ENCODE data around the gene PCDHGC3. TPM values are rescaled to one million over a fixed set of nuclear protein-coding genes. Genes with fewer than 3 reads are reported as not detected.

Gene PCDHGC3
- total and polyA plus RNA-seq, 9 donors: 52.7 to 165 (median 128) TPM

- Histone ChIP-seq H3K4me1 (ENCODE audit: control insufficient read depth, insufficient read depth, low read length) (peaks cover 86% of the 10 kb centered on the region), H3K27me3 (ENCODE audit: control insufficient read depth, insufficient read depth, low read length) (no peaks in the 10 kb centered on the region), H3K9me3 (replicated peaks; ENCODE audit: control insufficient read depth, low read depth, low read length) (no peaks in the 10 kb centered on the region), H3K27ac (ENCODE audit: low read length) (peak overlapping the region; percentile 97), H3K36me3 (ENCODE audit: control insufficient read depth, insufficient read depth, low read length) (peaks cover 26% of the 10 kb centered on the region), H3K4me3 (ENCODE audit: low read length) (no peak overlapping the region)
- 0% methylated on average over 1 of the region's 2 CpGs for WGBS (ENCODE audit: insufficient coverage)
- DNase-seq: peak; percentile 96
Observed at GRCh38 chr5:141521244-141521781, 45.5 kb downstream of the PCDHGC3 start.

- peak; percentile 45 for DNase-seq
- H3K9me3 ChIP-seq (replicated peaks; ENCODE audit: control insufficient read depth, low read depth, low read length): no peaks in the 10 kb centered on the region
- H3K36me3 ChIP-seq (ENCODE audit: control insufficient read depth, insufficient read depth, low read length): peaks cover 22% of the 10 kb centered on the region
- H3K27ac ChIP-seq (ENCODE audit: low read length): peak overlapping the region; percentile 97
- H3K27me3 ChIP-seq (ENCODE audit: control insufficient read depth, insufficient read depth, low read length): no peaks in the 10 kb centered on the region
- no peak overlapping the region for H3K4me3 ChIP-seq (ENCODE audit: low read length)
- WGBS (ENCODE audit: insufficient coverage): no CpG with 5 or more reads among the region's 2 CpGs
- H3K4me1 ChIP-seq (ENCODE audit: control insufficient read depth, insufficient read depth, low read length): peaks cover 81% of the 10 kb centered on the region
Observed at GRCh38 chr5:141522301-141522700, 46.5 kb downstream of the PCDHGC3 start.

- Histone ChIP-seq H3K27ac (ENCODE audit: low read length) (peak overlapping the region; percentile 93), H3K9me3 (replicated peaks; ENCODE audit: control insufficient read depth, low read depth, low read length) (no peaks in the 10 kb centered on the region), H3K4me3 (ENCODE audit: low read length) (no peak overlapping the region), H3K36me3 (ENCODE audit: control insufficient read depth, insufficient read depth, low read length) (peaks cover 18% of the 10 kb centered on the region), H3K27me3 (ENCODE audit: control insufficient read depth, insufficient read depth, low read length) (no peaks in the 10 kb centered on the region), H3K4me1 (ENCODE audit: control insufficient read depth, insufficient read depth, low read length) (peaks cover 75% of the 10 kb centered on the region)
- 71% methylated on average over 2 of the region's 8 CpGs for WGBS (ENCODE audit: insufficient coverage)
- DNase-seq: no peak
Observed at GRCh38 chr5:141523991-141524390, 48.2 kb downstream of the PCDHGC3 start.

GRCh38 chr5:141524604-141525597 is 49.1 kb downstream of the PCDHGC3 start:
- Histone ChIP-seq H3K36me3 (ENCODE audit: control insufficient read depth, insufficient read depth, low read length) (peaks cover 18% of the 10 kb centered on the region), H3K4me3 (ENCODE audit: low read length) (no peak overlapping the region), H3K27ac (ENCODE audit: low read length) (peak overlapping the region; percentile 93), H3K9me3 (replicated peaks; ENCODE audit: control insufficient read depth, low read depth, low read length) (no peaks in the 10 kb centered on the region), H3K4me1 (ENCODE audit: control insufficient read depth, insufficient read depth, low read length) (peaks cover 77% of the 10 kb centered on the region), H3K27me3 (ENCODE audit: control insufficient read depth, insufficient read depth, low read length) (no peaks in the 10 kb centered on the region)
- DNase-seq: peak; percentile 99
- 5% methylated on average over 6 of the region's 12 CpGs for WGBS (ENCODE audit: insufficient coverage)

GRCh38 chr5:141525653-141526052 is 49.9 kb downstream of the PCDHGC3 start:
- H3K27ac ChIP-seq (ENCODE audit: low read length): peak overlapping the region; percentile 93
- no peak overlapping the region for H3K4me3 ChIP-seq (ENCODE audit: low read length)
- WGBS (ENCODE audit: insufficient coverage): 23% methylated on average over 3 of the region's 7 CpGs
- H3K27me3 ChIP-seq (ENCODE audit: control insufficient read depth, insufficient read depth, low read length): no peaks in the 10 kb centered on the region
- H3K9me3 ChIP-seq (replicated peaks; ENCODE audit: control insufficient read depth, low read depth, low read length): no peaks in the 10 kb centered on the region
- peak; percentile 58 for DNase-seq
- peaks cover 71% of the 10 kb centered on the region for H3K4me1 ChIP-seq (ENCODE audit: control insufficient read depth, insufficient read depth, low read length)
- peaks cover 16% of the 10 kb centered on the region for H3K36me3 ChIP-seq (ENCODE audit: control insufficient read depth, insufficient read depth, low read length)

GRCh38 chr5:141527426-141527825 is 51.7 kb downstream of the PCDHGC3 start:
- H3K27me3 ChIP-seq (ENCODE audit: control insufficient read depth, insufficient read depth, low read length): no peaks in the 10 kb centered on the region
- H3K4me1 ChIP-seq (ENCODE audit: control insufficient read depth, insufficient read depth, low read length): peaks cover 55% of the 10 kb centered on the region
- H3K36me3 ChIP-seq (ENCODE audit: control insufficient read depth, insufficient read depth, low read length): peaks cover 14% of the 10 kb centered on the region
- WGBS (ENCODE audit: insufficient coverage): no CpG with 5 or more reads among the region's 1 CpG
- no peak overlapping the region for H3K4me3 ChIP-seq (ENCODE audit: low read length)
- H3K27ac ChIP-seq (ENCODE audit: low read length): peak overlapping the region; percentile 88
- no peak for DNase-seq
- H3K9me3 ChIP-seq (replicated peaks; ENCODE audit: control insufficient read depth, low read depth, low read length): no peaks in the 10 kb centered on the region

Other genes starting within 250 kb of the PCDHGC3 start
- 4.3 TPM for gene PCDHB15, start 230.6 kb upstream of the PCDHGC3 start, total RNA-seq
- 1 to 10 TPM; 5.3 to 8.6 (median 7.1) TPM for gene PCDHB15, start 230.6 kb upstream of the PCDHGC3 start, polyA plus RNA-seq (ENCODE audit: insufficient read depth in 1 of 8, insufficient read length in 8 of 8, low replicate concordance in 1 of 8)
- 0.22 TPM for gene SLC25A2, start 171.9 kb upstream of the PCDHGC3 start, total RNA-seq
- under 1 TPM in 1 of 8 donors, not detected in 7; 0.08 TPM for gene SLC25A2, start 171.9 kb upstream of the PCDHGC3 start, polyA plus RNA-seq (ENCODE audit: insufficient read depth in 1 of 8, insufficient read length in 8 of 8, low replicate concordance in 1 of 8)
- gene TAF7, start 155.2 kb upstream of the PCDHGC3 start, total RNA-seq: 75.1 TPM
- gene TAF7, start 155.2 kb upstream of the PCDHGC3 start, polyA plus RNA-seq (ENCODE audit: insufficient read depth in 1 of 8, insufficient read length in 8 of 8, low replicate concordance in 1 of 8): 100 to 1,000 TPM in 1 of 8 donors, 10 to 100 TPM in 7; 65.9 to 108 (median 83.4) TPM
- gene PCDHGA1, start 145.5 kb upstream of the PCDHGC3 start, total RNA-seq: 0.44 TPM
- gene PCDHGA1, start 145.5 kb upstream of the PCDHGC3 start, polyA plus RNA-seq (ENCODE audit: insufficient read depth in 1 of 8, insufficient read length in 8 of 8, low replicate concordance in 1 of 8): under 1 TPM; 0.49 to 0.86 (median 0.64) TPM
- 1.6 TPM for gene PCDHGA2, start 137.2 kb upstream of the PCDHGC3 start, total RNA-seq
- gene PCDHGA2, start 137.2 kb upstream of the PCDHGC3 start, polyA plus RNA-seq (ENCODE audit: insufficient read depth in 1 of 8, insufficient read length in 8 of 8, low replicate concordance in 1 of 8): 1 to 10 TPM; 1.6 to 2.8 (median 2.1) TPM
- 1.2 TPM for gene PCDHGA3, start 132.1 kb upstream of the PCDHGC3 start, total RNA-seq
- 1 to 10 TPM in 4 of 8 donors, under 1 TPM in 4; 0.94 to 2.0 (median 1.0) TPM for gene PCDHGA3, start 132.1 kb upstream of the PCDHGC3 start, polyA plus RNA-seq (ENCODE audit: insufficient read depth in 1 of 8, insufficient read length in 8 of 8, low replicate concordance in 1 of 8)
- 1.3 TPM for gene PCDHGB1, start 125.9 kb upstream of the PCDHGC3 start, total RNA-seq
- under 1 TPM; 0.43 to 0.90 (median 0.63) TPM for gene PCDHGB1, start 125.9 kb upstream of the PCDHGC3 start, polyA plus RNA-seq (ENCODE audit: insufficient read depth in 1 of 8, insufficient read length in 8 of 8, low replicate concordance in 1 of 8)
- gene PCDHGA4, start 120.9 kb upstream of the PCDHGC3 start, total RNA-seq: 1.8 TPM
- 1 to 10 TPM in 7 of 8 donors, under 1 TPM in 1; 0.71 to 2.2 (median 1.3) TPM for gene PCDHGA4, start 120.9 kb upstream of the PCDHGC3 start, polyA plus RNA-seq (ENCODE audit: insufficient read depth in 1 of 8, insufficient read length in 8 of 8, low replicate concordance in 1 of 8)
- gene PCDHGB2, start 116.0 kb upstream of the PCDHGC3 start, total RNA-seq: 1.5 TPM
- 1 to 10 TPM; 1.5 to 2.8 (median 1.9) TPM for gene PCDHGB2, start 116.0 kb upstream of the PCDHGC3 start, polyA plus RNA-seq (ENCODE audit: insufficient read depth in 1 of 8, insufficient read length in 8 of 8, low replicate concordance in 1 of 8)
- gene PCDHGA5, start 111.8 kb upstream of the PCDHGC3 start, total RNA-seq: 2.3 TPM
- 1 to 10 TPM; 1.6 to 3.8 (median 2.3) TPM for gene PCDHGA5, start 111.8 kb upstream of the PCDHGC3 start, polyA plus RNA-seq (ENCODE audit: insufficient read depth in 1 of 8, insufficient read length in 8 of 8, low replicate concordance in 1 of 8)
- gene PCDHGB3, start 105.7 kb upstream of the PCDHGC3 start, total RNA-seq: 1.7 TPM
- gene PCDHGB3, start 105.7 kb upstream of the PCDHGC3 start, polyA plus RNA-seq (ENCODE audit: insufficient read depth in 1 of 8, insufficient read length in 8 of 8, low replicate concordance in 1 of 8): 1 to 10 TPM in 7 of 8 donors, under 1 TPM in 1; 0.70 to 2.0 (median 1.2) TPM
- gene PCDHGA6, start 102.1 kb upstream of the PCDHGC3 start, total RNA-seq: 3.5 TPM
- 1 to 10 TPM; 2.2 to 4.4 (median 3.0) TPM for gene PCDHGA6, start 102.1 kb upstream of the PCDHGC3 start, polyA plus RNA-seq (ENCODE audit: insufficient read depth in 1 of 8, insufficient read length in 8 of 8, low replicate concordance in 1 of 8)
- gene PCDHGA7, start 93.2 kb upstream of the PCDHGC3 start, total RNA-seq: 2.3 TPM
- gene PCDHGA7, start 93.2 kb upstream of the PCDHGC3 start, polyA plus RNA-seq (ENCODE audit: insufficient read depth in 1 of 8, insufficient read length in 8 of 8, low replicate concordance in 1 of 8): 1 to 10 TPM; 1.2 to 2.4 (median 1.5) TPM
- 4.2 TPM for gene PCDHGB4, start 88.3 kb upstream of the PCDHGC3 start, total RNA-seq
- gene PCDHGB4, start 88.3 kb upstream of the PCDHGC3 start, polyA plus RNA-seq (ENCODE audit: insufficient read depth in 1 of 8, insufficient read length in 8 of 8, low replicate concordance in 1 of 8): 1 to 10 TPM; 1.7 to 3.6 (median 2.5) TPM
- 1.6 TPM for gene PCDHGA8, start 83.3 kb upstream of the PCDHGC3 start, total RNA-seq
- gene PCDHGA8, start 83.3 kb upstream of the PCDHGC3 start, polyA plus RNA-seq (ENCODE audit: insufficient read depth in 1 of 8, insufficient read length in 8 of 8, low replicate concordance in 1 of 8): under 1 TPM; 0.31 to 0.95 (median 0.61) TPM
- 4.3 TPM for gene PCDHGB5, start 78.0 kb upstream of the PCDHGC3 start, total RNA-seq
- gene PCDHGB5, start 78.0 kb upstream of the PCDHGC3 start, polyA plus RNA-seq (ENCODE audit: insufficient read depth in 1 of 8, insufficient read length in 8 of 8, low replicate concordance in 1 of 8): 1 to 10 TPM; 3.0 to 6.3 (median 4.5) TPM
- gene PCDHGA9, start 73.2 kb upstream of the PCDHGC3 start, total RNA-seq: 3.8 TPM
- gene PCDHGA9, start 73.2 kb upstream of the PCDHGC3 start, polyA plus RNA-seq (ENCODE audit: insufficient read depth in 1 of 8, insufficient read length in 8 of 8, low replicate concordance in 1 of 8): 1 to 10 TPM; 3.0 to 4.7 (median 4.0) TPM
- gene PCDHGB6, start 67.9 kb upstream of the PCDHGC3 start, total RNA-seq: 3.0 TPM
- gene PCDHGB6, start 67.9 kb upstream of the PCDHGC3 start, polyA plus RNA-seq (ENCODE audit: insufficient read depth in 1 of 8, insufficient read length in 8 of 8, low replicate concordance in 1 of 8): 1 to 10 TPM; 2.8 to 6.0 (median 4.3) TPM
- 3.0 TPM for gene PCDHGA10, start 63.0 kb upstream of the PCDHGC3 start, total RNA-seq
- 1 to 10 TPM; 1.3 to 3.4 (median 2.1) TPM for gene PCDHGA10, start 63.0 kb upstream of the PCDHGC3 start, polyA plus RNA-seq (ENCODE audit: insufficient read depth in 1 of 8, insufficient read length in 8 of 8, low replicate concordance in 1 of 8)
- 4.2 TPM for gene PCDHGB7, start 58.3 kb upstream of the PCDHGC3 start, total RNA-seq
- 10 to 100 TPM in 1 of 8 donors, 1 to 10 TPM in 7; 5.0 to 10.5 (median 9.0) TPM for gene PCDHGB7, start 58.3 kb upstream of the PCDHGC3 start, polyA plus RNA-seq (ENCODE audit: insufficient read depth in 1 of 8, insufficient read length in 8 of 8, low replicate concordance in 1 of 8)
- gene PCDHGA11, start 54.9 kb upstream of the PCDHGC3 start, total RNA-seq: 3.1 TPM
- gene PCDHGA11, start 54.9 kb upstream of the PCDHGC3 start, polyA plus RNA-seq (ENCODE audit: insufficient read depth in 1 of 8, insufficient read length in 8 of 8, low replicate concordance in 1 of 8): 1 to 10 TPM; 1.9 to 5.2 (median 3.4) TPM
- 2.4 TPM for gene PCDHGA12, start 45.5 kb upstream of the PCDHGC3 start, total RNA-seq
- gene PCDHGA12, start 45.5 kb upstream of the PCDHGC3 start, polyA plus RNA-seq (ENCODE audit: insufficient read depth in 1 of 8, insufficient read length in 8 of 8, low replicate concordance in 1 of 8): 1 to 10 TPM; 1.4 to 3.6 (median 2.1) TPM
- gene PCDHGC4, start 9.1 kb downstream of the PCDHGC3 start, total RNA-seq: 1.8 TPM
- gene PCDHGC4, start 9.1 kb downstream of the PCDHGC3 start, polyA plus RNA-seq (ENCODE audit: insufficient read depth in 1 of 8, insufficient read length in 8 of 8, low replicate concordance in 1 of 8): 1 to 10 TPM in 7 of 8 donors, under 1 TPM in 1; 0.98 to 2.1 (median 1.5) TPM
- gene PCDHGC5, start 13.1 kb downstream of the PCDHGC3 start, total RNA-seq: 0.75 TPM
- 1 to 10 TPM in 1 of 8 donors, under 1 TPM in 7; 0.29 to 1.1 (median 0.48) TPM for gene PCDHGC5, start 13.1 kb downstream of the PCDHGC3 start, polyA plus RNA-seq (ENCODE audit: insufficient read depth in 1 of 8, insufficient read length in 8 of 8, low replicate concordance in 1 of 8)
- 11.5 TPM for gene DIAPH1, start 143.0 kb downstream of the PCDHGC3 start, total RNA-seq
- 10 to 100 TPM; 19.5 to 34.5 (median 28.6) TPM for gene DIAPH1, start 143.0 kb downstream of the PCDHGC3 start, polyA plus RNA-seq (ENCODE audit: insufficient read depth in 1 of 8, insufficient read length in 8 of 8, low replicate concordance in 1 of 8)
- 39.8 TPM for gene HDAC3, start 160.9 kb downstream of the PCDHGC3 start, total RNA-seq
- gene HDAC3, start 160.9 kb downstream of the PCDHGC3 start, polyA plus RNA-seq (ENCODE audit: insufficient read depth in 1 of 8, insufficient read length in 8 of 8, low replicate concordance in 1 of 8): 10 to 100 TPM; 42.3 to 62.2 (median 55.6) TPM
- gene RELL2, start 161.0 kb downstream of the PCDHGC3 start, total RNA-seq: 0.18 TPM
- gene RELL2, start 161.0 kb downstream of the PCDHGC3 start, polyA plus RNA-seq (ENCODE audit: insufficient read depth in 1 of 8, insufficient read length in 8 of 8, low replicate concordance in 1 of 8): under 1 TPM; 0.21 to 0.53 (median 0.39) TPM
- gene FCHSD1, start 175.5 kb downstream of the PCDHGC3 start, total RNA-seq: 9.1 TPM
- 10 to 100 TPM in 1 of 8 donors, 1 to 10 TPM in 7; 5.9 to 10.3 (median 7.4) TPM for gene FCHSD1, start 175.5 kb downstream of the PCDHGC3 start, polyA plus RNA-seq (ENCODE audit: insufficient read depth in 1 of 8, insufficient read length in 8 of 8, low replicate concordance in 1 of 8)
- 6.8 TPM for gene ARAP3, start 206.3 kb downstream of the PCDHGC3 start, total RNA-seq
- gene ARAP3, start 206.3 kb downstream of the PCDHGC3 start, polyA plus RNA-seq (ENCODE audit: insufficient read depth in 1 of 8, insufficient read length in 8 of 8, low replicate concordance in 1 of 8): 10 to 100 TPM; 12.8 to 19.3 (median 14.1) TPM